Left forelimb (tissue), 1 donor: Measurements from ENCODE around the gene SRPK3.

ENCODE experiments used
- DNase-seq: peaks from one replicate; pipeline ENCODE4 v3.0.0-alpha.2; 2018; ENCODE audit warnings: low spot score

SRPK3 gene

DNA sequence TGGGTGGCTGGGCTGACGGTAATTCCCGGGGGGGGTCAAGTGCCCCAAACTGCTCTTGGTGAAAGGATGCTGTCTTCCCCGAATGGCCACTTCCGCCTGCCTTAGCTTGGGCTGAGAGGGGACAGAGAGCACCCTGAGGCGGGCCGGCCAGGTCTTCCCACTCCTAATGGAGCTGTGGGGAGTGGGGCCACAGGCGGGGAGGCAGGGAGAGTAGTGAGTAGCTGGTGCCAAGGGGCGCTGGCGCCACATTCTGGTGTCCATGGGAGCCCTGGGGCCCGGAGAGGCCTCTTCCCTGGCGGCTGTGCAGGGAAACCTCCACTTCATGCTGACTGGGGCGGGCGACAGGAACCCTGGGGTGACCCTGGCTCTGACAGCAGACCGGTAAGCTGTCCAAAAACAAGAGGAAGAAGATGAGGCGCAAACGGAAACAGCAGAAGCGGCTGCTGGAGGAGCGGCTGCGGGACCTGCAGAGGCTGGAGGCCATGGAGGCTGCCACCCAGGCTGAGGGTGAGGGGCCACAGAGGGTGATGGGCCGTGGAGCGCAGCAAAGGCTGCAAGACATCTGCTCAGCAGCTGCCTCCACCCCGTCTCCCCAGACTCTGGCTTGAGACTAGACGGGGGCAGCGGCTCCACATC lies 2.7 kb downstream of the SRPK3 start:
- no peak for DNase-seq

- no peak for DNase-seq
Measured at GRCh38 chrX:153784325-153784967, 3.6 kb downstream of the SRPK3 start.

GRCh38 chrX:153786669-153787068 lies 5.8 kb downstream of the SRPK3 start:
- DNase-seq, result no peak

GRCh38 chrX:153789654-153790053 lies 8.8 kb downstream of the SRPK3 start:
- DNase-seq, result no peak

DNA sequence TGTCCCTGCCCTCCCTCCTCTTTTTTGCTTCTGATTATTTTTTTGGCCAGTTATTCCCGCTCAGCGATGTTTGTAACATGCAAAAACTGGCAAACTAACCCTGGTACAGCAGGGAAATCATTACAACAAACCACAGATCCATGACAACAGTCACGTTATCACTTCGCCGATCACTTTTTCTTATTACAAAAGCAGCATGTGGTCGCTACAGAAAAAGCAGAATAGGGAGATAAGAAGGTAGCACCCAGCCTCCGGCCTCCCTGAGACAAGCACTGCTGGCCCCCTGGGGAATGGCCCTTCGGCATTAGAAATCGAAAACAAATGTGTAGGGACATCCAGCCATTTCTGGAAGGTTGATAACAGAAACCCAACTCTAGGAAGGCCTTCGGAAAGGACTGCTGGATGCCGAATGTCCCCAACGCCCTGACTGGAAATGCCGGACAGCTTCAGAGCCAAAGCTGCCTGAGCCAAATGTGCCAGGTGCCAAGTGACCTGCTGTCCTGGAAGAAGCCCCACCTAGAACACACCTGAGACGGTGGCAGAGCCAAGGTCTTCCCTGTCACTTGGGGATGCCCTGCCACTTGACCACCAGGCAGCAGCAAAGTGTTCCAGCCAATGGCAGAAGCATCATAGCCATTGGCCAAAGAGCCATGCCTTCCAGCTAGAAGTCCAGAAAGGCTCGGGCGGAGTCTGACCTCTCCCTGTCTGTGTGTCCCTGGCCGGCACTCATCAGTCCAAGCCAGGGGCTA lies 10.4 kb downstream of the SRPK3 start:
- no peak for DNase-seq

DNA sequence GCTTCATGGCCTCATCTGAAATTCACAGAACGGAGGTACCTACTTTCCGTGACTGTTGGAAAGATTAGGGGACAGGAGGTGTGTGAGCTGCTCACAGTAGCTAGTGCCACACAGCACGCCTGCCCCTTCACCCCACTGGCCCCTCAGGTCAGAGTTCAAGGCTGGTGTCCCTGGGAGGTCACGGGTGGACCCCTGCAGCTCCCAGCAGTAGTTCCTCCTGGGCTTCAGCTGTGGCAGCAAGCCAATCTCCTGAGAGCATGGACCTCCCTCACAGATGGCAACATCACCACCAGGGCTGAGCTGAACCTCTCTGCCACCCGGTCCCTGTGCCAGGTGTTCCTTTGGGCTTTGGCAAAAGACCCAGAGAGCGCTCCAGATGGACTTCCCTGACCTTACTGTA lies 11.5 kb downstream of the SRPK3 start:
- DNase-seq, result no peak

DNA sequence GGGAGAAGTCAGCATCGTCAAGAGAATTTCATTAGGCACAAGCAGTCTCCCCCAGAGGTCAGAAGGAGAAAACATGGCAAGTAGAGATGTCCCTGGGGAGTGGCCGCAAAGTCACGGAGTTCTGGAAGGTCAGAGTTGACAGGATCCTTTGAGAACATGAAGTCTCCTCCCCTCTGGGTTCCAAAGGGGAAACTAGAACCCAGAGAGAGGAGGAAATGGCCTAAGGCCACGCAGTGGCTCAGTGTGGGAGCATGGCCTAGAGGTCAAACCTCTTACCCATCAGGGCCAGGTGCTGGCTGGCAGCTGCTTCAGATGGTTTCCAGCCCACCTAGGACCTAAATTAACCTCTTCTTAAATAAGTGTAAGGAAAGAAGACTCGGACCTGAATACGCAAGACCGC lies 12.4 kb downstream of the SRPK3 start:
- DNase-seq, result no peak

DNA sequence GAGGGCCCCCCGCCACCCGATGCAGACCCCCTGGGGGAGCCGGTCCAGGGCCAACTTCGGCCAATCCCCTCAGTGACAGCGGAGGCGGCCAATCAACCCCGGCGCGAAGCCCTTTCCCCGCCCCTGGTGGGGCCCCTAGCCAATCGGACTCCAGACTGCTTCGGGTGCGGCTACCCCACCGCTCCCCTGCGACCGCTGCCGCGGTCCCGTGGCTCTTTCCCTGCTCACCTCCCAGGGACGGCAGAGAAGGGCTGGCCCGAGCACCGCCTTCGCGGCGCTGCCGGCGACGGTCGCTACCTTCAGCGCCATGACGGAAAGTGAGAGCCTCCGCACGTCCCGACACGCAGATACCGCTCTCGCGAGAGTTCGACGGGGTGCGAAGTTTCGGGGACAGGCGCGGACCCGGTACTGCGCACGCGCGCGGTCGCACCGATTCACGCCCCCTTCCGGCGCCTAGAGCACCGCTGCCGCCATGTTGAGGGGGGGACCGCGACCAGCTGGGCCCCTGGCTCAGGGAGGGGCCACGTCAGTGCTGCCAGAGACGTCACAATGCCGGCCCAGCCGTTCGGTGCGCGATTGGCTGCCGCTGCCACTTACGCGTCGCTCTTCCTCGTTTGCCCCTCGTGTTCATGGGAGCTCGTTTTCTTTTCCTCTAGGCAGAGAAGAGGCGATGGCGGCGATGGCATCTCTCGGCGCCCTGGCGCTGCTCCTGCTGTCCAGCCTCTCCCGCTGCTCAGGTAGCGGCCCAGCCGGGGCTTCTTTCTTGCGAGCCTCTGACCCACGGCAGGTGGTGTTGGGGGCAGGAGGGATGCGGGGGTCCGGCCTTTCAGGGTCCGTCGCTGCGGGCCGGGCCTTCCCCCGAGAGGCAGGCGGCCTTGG lies 13.4 kb downstream of the SRPK3 start, which contains the start of the genes IDH3G and SSR4:
TSS of gene IDH3G (minus strand) at position 358 of the 879 bp plus-strand sequence. CDS start at position 309, 49 bp downstream.
TSS of gene SSR4 (plus strand) at position 651 of the 879 bp plus-strand sequence. CDS start at position 671, 20 bp downstream.
- DNase-seq, result peak; percentile 93

DNA sequence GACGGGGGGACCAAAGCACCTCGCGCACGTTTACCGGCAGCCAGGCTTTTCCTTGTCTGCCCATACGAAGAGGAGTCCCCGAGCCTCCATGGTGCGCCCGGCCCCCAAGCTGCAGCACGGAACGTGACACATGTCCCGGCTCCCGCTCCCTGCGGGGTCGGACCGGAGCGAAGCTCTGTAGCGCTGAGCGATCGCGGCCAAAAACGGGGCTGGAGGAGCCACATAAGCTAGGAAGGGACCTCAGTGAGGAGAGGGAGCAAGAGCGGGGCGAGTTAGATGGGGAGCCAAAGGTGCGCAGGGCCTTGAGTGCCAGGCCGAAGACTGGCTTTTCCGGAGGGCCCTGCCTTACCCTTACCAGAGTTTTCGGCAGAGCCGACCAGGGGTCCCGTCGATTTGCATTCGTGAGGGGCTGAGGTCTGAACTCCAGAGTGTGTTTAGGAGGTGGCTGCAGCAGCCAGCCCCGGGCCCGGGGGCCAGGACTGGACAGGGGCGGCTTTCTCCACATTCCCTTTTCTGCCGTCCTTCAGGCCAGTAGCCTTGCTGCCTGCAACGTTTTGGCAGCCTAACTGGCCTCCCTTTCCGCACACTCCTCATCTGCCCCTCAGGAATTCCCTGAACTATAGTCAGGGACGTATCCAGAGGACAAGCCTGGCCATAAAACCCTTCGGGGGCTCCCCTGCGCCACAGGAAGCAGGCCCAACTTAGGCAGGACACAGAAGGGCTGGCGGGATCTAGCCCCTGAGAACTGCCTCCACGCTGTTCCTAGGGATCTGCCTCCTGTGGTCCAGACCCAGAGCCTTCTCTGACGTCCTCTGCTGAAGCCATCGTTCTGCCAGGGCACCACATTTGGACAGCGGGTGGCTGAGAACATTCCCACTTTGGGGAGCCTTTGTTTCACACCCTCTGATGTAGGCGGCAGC lies 14.3 kb downstream of the SRPK3 start:
- no peak for DNase-seq

DNA sequence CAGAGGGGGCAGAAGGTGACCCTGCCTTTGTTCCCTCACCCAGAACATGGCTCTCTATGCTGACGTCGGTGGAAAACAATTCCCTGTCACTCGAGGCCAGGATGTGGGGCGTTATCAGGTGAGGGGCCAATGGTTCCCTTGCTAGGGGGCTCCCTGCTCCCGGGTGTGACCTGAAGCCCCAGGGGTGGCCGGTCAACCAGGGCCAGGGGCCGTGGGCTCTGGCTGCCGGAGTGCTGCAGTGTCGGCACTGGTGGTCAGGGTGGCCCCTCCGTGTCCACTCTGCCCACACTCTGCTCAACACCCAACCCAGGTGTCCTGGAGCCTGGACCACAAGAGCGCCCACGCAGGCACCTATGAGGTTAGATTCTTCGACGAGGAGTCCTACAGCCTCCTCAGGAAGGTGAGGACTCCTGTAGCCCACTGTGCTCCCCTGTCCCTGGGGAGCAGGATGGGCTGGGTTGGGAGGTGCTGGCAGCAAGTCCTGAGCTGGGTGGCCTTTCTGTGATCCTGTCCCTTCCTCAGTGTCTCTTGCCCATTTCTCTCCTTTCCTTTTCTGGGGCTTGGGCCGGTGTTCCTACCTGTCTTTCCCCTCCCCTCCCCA lies 16.7 kb downstream of the SRPK3 start:
- DNase-seq, result no peak

GRCh38 chrX:153799326-153799725 lies 18.5 kb downstream of the SRPK3 start:
- DNase-seq, result no peak

DNA sequence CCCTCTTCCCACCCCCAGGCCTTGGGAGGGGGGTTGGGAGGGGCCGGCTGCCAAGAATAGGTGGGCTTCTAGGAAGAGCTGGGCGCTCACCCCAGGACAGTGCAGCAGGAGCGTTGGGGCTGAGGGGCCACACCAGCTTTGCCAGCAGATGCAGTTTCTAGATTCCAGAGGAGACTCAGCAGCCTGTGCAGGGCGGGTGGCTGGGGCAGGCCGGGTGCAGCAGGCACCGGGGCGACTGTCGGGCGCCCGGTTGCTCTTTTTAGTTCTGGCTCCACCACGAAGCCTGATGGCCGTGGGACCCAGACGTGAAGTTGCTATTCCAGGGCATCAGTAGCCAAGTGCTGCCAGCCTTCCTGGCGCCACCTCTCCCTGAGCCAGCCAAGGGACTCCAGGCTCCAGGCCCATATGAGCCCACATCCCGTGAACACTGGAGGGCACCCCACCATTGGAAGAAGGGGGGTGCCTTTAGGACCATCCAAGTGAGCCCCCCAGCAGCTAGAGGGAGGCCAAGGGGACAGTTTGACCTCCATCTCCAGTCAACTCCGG lies 19.4 kb downstream of the SRPK3 start:
- no peak for DNase-seq

GRCh38 chrX:153800746-153801145 lies 19.9 kb downstream of the SRPK3 start:
- no peak for DNase-seq

GRCh38 chrX:153801669-153802068 lies 20.8 kb downstream of the SRPK3 start:
- no peak for DNase-seq

DNA sequence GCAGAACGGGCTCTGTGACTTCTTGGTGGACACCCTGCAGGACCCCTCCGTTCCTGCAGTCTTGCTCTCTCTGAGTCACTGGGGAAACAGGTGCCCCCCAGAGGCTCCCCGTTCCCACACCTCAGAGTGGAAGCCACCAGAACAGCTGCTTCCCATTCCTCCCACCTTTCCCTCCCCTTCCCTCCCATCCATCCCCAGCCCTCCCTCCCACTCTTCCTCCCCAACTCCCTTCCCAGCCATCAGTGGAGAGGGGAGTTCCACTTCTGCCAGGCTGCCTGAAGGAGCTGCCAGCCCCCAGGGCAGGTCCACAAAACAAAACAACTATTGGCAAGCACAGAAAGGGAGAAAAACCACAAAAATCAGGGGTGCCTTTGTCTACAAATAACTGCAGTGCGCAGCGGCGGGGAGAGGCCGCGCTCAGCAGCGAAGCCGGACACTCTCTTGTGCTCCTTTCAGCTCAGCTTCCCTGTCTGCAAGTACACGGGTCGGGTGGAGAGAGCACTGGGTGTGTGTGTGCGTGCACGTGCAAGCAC lies 21.7 kb downstream of the SRPK3 start:
- no peak for DNase-seq

DNA sequence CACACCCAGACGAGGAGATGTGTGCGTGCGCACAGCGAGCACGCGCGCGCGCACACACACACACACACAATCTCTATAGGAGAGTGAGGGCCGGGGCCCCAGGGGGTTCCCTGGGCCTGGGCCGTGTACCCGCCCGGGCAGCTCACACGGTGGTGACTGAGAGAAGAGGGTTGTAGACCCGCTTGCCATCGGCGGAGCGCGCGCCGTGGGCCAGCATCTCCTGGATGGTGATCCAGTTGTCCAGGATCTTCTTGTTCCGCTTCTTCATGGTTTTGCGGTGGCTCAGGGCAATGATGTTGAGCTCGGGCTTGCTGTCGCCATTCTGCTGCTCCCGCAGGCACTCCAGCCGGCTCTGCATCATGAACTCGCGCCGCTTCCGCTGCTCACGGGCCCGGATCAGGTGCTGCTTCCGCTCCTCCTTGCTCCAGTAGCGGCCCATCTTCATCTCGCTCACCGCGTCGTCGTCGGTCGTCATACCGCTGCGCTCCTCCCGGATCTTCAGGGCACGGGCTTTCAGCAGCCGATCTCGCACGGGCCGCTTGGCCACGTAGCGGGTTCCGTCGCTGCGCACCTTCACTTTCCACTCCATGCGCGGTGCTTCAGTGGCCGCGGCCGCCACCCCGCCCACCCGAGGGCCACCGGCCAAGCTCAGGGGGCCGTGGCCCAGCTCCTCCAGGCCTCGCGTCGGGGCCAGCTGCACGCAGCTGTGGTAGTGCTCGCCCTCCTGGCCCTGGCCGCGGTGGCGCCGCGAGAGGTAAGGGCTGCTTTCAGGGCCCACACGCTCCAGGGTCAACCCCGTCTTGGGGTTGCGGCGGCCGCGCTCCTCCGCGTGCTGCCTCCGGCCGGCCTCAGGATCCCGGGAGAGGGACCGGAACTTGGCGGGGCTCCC lies 22.6 kb downstream of the SRPK3 start:
- no peak for DNase-seq

DNA sequence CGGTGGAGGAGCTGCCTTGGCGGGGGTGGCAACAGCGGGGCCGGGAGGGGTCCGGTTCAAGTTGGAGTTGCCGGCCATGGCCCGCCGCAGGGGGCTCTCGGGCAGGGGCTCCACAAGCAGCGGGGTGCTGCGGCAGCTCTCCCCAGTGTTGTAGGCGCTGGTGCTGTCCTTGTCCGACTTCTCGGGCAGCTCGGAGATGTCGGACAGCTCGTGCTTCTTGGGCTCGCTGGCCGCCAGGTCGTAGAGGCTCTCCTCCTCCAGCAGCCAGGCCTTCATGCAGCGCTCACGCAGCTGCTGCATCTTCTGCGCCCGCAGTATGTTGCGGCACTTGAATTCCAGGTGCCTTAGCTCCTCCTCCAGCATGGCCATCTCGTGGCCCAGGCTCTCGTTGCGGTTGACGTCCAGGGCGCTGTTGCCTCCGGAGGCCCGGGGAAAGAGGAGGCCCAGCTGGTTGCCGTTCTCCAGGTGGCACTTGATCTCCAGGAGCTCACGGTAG lies 23.3 kb downstream of the SRPK3 start:
- DNase-seq, result no peak

DNA sequence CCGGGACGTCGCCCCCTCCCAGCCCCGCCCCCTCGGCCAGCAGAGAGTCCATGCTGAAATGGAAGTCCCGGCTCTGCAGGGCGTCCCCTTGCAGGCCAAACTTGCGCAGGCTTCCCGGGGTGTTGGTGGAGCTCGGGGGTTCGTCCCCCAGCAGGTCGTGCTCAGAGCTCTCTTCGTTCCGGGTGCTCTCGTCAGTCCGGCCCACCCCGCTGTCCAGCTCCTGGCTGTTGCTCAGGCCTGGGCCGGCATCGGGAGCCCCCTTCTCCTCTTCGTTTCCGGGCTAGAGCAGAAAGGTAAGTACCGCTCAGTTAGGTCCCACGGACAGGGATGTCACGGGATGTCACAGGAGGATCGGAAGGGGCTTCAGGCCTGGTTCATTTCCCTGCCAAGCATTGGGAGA lies 23.8 kb downstream of the SRPK3 start:
- DNase-seq, result no peak

DNA sequence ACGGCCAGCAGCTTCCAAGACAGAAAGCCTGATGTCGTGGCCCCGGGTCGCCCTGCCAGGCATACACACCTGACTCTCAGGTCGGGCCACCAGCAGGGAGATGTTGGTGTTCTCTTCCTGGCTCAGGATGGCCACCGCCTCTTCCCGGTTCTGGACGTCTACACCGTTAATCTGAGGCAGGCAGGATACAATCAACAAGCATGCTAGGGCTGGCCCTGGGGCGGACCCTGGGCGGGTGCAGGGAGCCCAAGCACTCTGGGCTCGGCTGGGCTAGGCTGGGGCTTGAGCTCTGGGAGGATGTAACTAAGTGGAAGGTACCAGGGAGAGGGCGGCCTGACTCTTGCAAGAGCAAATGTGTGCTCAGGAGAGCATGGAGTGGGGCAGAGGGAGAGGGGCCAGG lies 24.6 kb downstream of the SRPK3 start:
- DNase-seq, result no peak
